ENCODE measurements around the gene DHTKD1. TPM values are rescaled to one million over a fixed set of nuclear protein-coding genes. Genes with fewer than 3 reads are reported as not detected.

Gene DHTKD1, protein sequence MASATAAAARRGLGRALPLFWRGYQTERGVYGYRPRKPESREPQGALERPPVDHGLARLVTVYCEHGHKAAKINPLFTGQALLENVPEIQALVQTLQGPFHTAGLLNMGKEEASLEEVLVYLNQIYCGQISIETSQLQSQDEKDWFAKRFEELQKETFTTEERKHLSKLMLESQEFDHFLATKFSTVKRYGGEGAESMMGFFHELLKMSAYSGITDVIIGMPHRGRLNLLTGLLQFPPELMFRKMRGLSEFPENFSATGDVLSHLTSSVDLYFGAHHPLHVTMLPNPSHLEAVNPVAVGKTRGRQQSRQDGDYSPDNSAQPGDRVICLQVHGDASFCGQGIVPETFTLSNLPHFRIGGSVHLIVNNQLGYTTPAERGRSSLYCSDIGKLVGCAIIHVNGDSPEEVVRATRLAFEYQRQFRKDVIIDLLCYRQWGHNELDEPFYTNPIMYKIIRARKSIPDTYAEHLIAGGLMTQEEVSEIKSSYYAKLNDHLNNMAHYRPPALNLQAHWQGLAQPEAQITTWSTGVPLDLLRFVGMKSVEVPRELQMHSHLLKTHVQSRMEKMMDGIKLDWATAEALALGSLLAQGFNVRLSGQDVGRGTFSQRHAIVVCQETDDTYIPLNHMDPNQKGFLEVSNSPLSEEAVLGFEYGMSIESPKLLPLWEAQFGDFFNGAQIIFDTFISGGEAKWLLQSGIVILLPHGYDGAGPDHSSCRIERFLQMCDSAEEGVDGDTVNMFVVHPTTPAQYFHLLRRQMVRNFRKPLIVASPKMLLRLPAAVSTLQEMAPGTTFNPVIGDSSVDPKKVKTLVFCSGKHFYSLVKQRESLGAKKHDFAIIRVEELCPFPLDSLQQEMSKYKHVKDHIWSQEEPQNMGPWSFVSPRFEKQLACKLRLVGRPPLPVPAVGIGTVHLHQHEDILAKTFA
- total RNA-seq, result 1 to 10 TPM; 5.1 to 5.3 TPM
- polyA plus RNA-seq (2013, experiment 1 of 2), result 6.7 TPM
- polyA plus RNA-seq (2013, experiment 2 of 2), result 6.4 TPM
- total RNA-seq, result 3.2 to 56.9 (median 29.1) reads per million in 172 experiments

GRCh38 chr10:12068449-12069269 is at the start of gene DHTKD1:
TSS of gene DHTKD1 (plus strand) at chr10:12068954. CDS start at chr10:12069034, 80 bp downstream.
- no peaks in the 10 kb centered on the region for H3K27me3 Mint-ChIP-seq
- intact Hi-C loops (cut with DNase I, micrococcal nuclease), result loop anchor here (1.0 to 10.0 kb wide), 6 partner anchors 25 to 1234 kb away; partner anchors contain the start of genes SEC61A2 (in 2 of the 2), CDC123 (in 1 of the 2), NUDT5 (in 1 of the 2) and PHYH (in 1 of the 2)
- H3K4me1 ChIP-seq (ENCODE audit: insufficient read depth, low read length), result peaks cover 15% of the 10 kb centered on the region
- peak; percentile 27 for TF ChIP-seq CTCF (IDR thresholded peaks at IDR 0.05)
- no peaks in the 10 kb centered on the region for H3K9me3 ChIP-seq (ENCODE audit: control insufficient read depth in 1 of 2, insufficient read depth in 1 of 2, low read length in 2 of 2)
- no peaks in the 10 kb centered on the region for H3K9me3 Mint-ChIP-seq
- peak within 1 kb of the TSS; percentile 85 for H3K4me3 ChIP-seq (ENCODE audit: low read length)
- no peaks in the 10 kb centered on the region for H3K36me3 ChIP-seq (ENCODE audit: insufficient read depth, low read length)
- DNase-seq (peak; percentile 95 to 99 (median 98)), ATAC-seq (ENCODE audit: poor library complexity) (peak; percentile 98)
- H3K27ac ChIP-seq (ENCODE audit: low read depth in 1 of 2, low read length in 2 of 2), result peak within 1 kb of the TSS; percentile 73 to 78
- no peaks in the 10 kb centered on the region for H3K27me3 ChIP-seq (ENCODE audit: control insufficient read depth in 1 of 2, insufficient read depth in 2 of 2, low read length in 2 of 2)
- no peaks in the 10 kb centered on the region for H3K36me3 Mint-ChIP-seq (ENCODE audit: low read depth)
- CTCF ChIA-PET, result interaction anchor here (0.7 to 2.1 kb wide), 4 partner anchors 26 to 1031 kb away, joined by 3 to 10 read pairs (median 3); partner anchors contain the start of genes OPTN and UPF2
- peak within 1 kb of the TSS; percentile 91 for H3K4me3 Mint-ChIP-seq
- peaks cover 16% of the 10 kb centered on the region for H3K4me1 Mint-ChIP-seq (ENCODE audit: low read depth)
- peak within 1 kb of the TSS; percentile 95 for H3K27ac Mint-ChIP-seq
- POLR2A ChIA-PET, result interaction anchor here (4.5 kb wide), 1 partner anchor 27 kb away, joined by 55 read pairs; the partner anchor contains the start of gene UPF2

DNA sequence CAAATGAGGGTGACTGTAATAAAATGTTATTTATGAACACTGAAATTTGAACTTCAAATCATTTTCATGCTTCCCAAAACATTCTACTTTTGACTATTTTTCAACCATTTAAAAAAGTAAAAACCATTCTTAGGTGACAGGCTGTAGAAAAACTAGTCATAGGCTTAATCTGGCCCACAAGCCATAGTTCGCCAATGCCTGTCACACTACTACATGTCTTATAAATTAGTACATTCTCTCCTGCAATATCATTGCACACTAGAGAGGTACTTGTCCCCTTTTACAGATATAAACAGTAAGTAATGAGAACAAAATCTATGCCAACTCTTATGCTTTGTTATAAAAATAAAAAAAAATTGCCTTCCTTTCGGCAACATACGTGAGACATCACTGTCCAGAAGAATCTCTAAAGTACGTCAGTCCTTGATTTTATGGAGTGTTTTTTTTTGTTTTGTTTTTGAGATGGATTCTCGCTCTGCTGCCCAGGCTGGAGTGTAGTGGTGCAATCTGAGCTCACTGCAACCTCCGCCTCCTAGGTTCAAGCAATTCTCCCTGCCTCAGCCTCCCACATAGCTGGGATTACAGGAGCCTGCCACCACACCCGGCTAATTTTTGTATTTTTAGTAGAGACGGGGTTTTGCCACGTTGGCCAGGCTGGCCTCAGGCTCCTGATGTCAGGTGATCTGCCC is 49.3 kb upstream of the DHTKD1 start:
- peak overlapping the region; percentile 55 for H3K27ac Mint-ChIP-seq
- POLR2A ChIA-PET, result no interaction called here

More for the DNA sequence above, 49.3 kb upstream of the DHTKD1 start:
- TF ChIP-seq CTCF (IDR thresholded peaks at IDR 0.05), result no peak
- H3K4me3 Mint-ChIP-seq, result no peak overlapping the region
- intact Hi-C loops (cut with DNase I, micrococcal nuclease), result no loop called here
- DNase-seq (no peak), ATAC-seq (ENCODE audit: poor library complexity) (no peak)
- H3K27me3 ChIP-seq (ENCODE audit: control insufficient read depth in 1 of 2, insufficient read depth in 2 of 2, low read length in 2 of 2), result no peaks in the 10 kb centered on the region
- CTCF ChIA-PET, result interaction anchor here (0.6 to 1.2 kb wide), 2 partner anchors 14 to 33 kb away, joined by 3 to 4 read pairs; no protein-coding TSS in a partner anchor
- no peaks in the 10 kb centered on the region for H3K27me3 Mint-ChIP-seq
- peaks cover 6% of the 10 kb centered on the region for H3K36me3 ChIP-seq (ENCODE audit: insufficient read depth, low read length)
- no peak overlapping the region for H3K27ac ChIP-seq (ENCODE audit: low read depth in 1 of 2, low read length in 2 of 2)
- no peaks in the 10 kb centered on the region for H3K9me3 Mint-ChIP-seq
- peaks cover 37% of the 10 kb centered on the region for H3K36me3 Mint-ChIP-seq (ENCODE audit: low read depth)
- peaks cover 40% of the 10 kb centered on the region for H3K4me1 Mint-ChIP-seq (ENCODE audit: low read depth)
- H3K9me3 ChIP-seq (ENCODE audit: control insufficient read depth in 1 of 2, insufficient read depth in 1 of 2, low read length in 2 of 2), result no peaks in the 10 kb centered on the region
- H3K4me3 ChIP-seq (ENCODE audit: low read length), result no peak overlapping the region
- H3K4me1 ChIP-seq (ENCODE audit: insufficient read depth, low read length), result peaks cover 5% of the 10 kb centered on the region

Measured in CD4-positive, alpha-beta T cell (primary cell).